Panc1 (cell line): Measurements from ENCODE around the gene PRKAG3. TPM values are rescaled to one million over a fixed set of nuclear protein-coding genes. Genes with fewer than 3 reads are reported as not detected.

ENCODE experiments used
- ATAC-seq: fragments of 200-7000 bp; cut with Tn5 transposase; 2 replicates; pipeline ENCODE4 v1.9.1; 2020; ENCODE audit warnings: mild to moderate bottlenecking, moderate library complexity
- BruUV-seq: library from RNA; stranded (reverse); fragments of 400-500 nt; replicated peaks from 2 replicates; lab custom pipeline; 2021; lab: Mats Ljungman, UMichigan
- CTCF ChIA-PET: fragments of 300-600 bp; sonication (Branson Sonifier 250); formaldehyde crosslinking; loops from one replicate; lab custom pipeline; 2022; ENCODE audit warnings: antibody characterized with exemption; lab: Charles Lee
- POLR2A ChIA-PET: fragments of 300-600 bp; sonication (Branson Sonifier 250); formaldehyde crosslinking; loops from one replicate; lab custom pipeline; 2022; ENCODE audit warnings: antibody characterized with exemption; lab: Charles Lee
- DNase-seq: peaks from one replicate; pipeline ENCODE4 v3.0.0-alpha.2; 2010; ENCODE audit warnings: low read depth, low spot score
- H3K27ac ChIP-seq: 2 replicates; pipeline ENCODE4 v1.5.1; 2011; ENCODE audit warnings: mild to moderate bottlenecking, low read length, inconsistent platforms
- H3K27me3 ChIP-seq: fragments of 200-500 bp; sonication (Bioruptor generic); 2 replicates; pipeline ENCODE4 v1.6.0; 2014; ENCODE audit warnings: low read length, inconsistent platforms; ENCODE audit not compliant: control insufficient read depth, insufficient read depth
- H3K36me3 ChIP-seq: fragments of 200-500 bp; sonication (Bioruptor generic); 2 replicates; pipeline ENCODE4 v1.5.1; 2014; ENCODE audit warnings: inconsistent platforms, mild to moderate bottlenecking, low read length, moderate library complexity; ENCODE audit not compliant: control insufficient read depth, insufficient read depth
- H3K4me1 ChIP-seq: 2 replicates; pipeline ENCODE4 v1.5.1; 2011; ENCODE audit warnings: inconsistent platforms, mild to moderate bottlenecking, low read length, moderate library complexity; ENCODE audit not compliant: control insufficient read depth, insufficient read depth
- H3K4me3 ChIP-seq, 2 experiments: 2 replicates each; pipeline ENCODE4 v1.5.1; 2011 to 2012; ENCODE audit warnings: low read depth in 2 of 2, low read length in 2 of 2, mild to moderate bottlenecking in 2 of 2, inconsistent platforms in 1 of 2, moderate library complexity in 1 of 2
- H3K9me3 ChIP-seq: fragments of 200-500 bp; sonication (Bioruptor generic); 2 replicates; pipeline ENCODE4 v1.5.1; 2014; ENCODE audit warnings: low read depth, mild to moderate bottlenecking, inconsistent platforms, low read length, moderate library complexity; ENCODE audit not compliant: control insufficient read depth, insufficient read depth
- POLR2AphosphoS5 ChIP-seq: IDR thresholded peaks from 2 replicates; pipeline ENCODE4 v1.6.1; 2012; ENCODE audit warnings: mild to moderate bottlenecking, low read depth, low read length, moderate library complexity
- REST ChIP-seq, 2 experiments: IDR thresholded peaks; 2 replicates each; pipeline ENCODE4 v1.6.1; 2011 to 2012; ENCODE audit warnings: low read depth in 2 of 2, control low read depth in 1 of 2, low read length in 1 of 2, mild to moderate bottlenecking in 1 of 2, moderate library complexity in 1 of 2; ENCODE audit not compliant: insufficient read depth in 1 of 2
- SIN3A ChIP-seq: IDR thresholded peaks from 2 replicates; pipeline ENCODE4 v1.6.1; 2012; ENCODE audit warnings: low read depth, mild to moderate bottlenecking, low read length, moderate library complexity, borderline replicate concordance; ENCODE audit not compliant: insufficient read depth
- TCF7L2 ChIP-seq: IDR thresholded peaks from 2 replicates; pipeline ENCODE4 v1.6.1; 2011; ENCODE audit warnings: mild to moderate bottlenecking, low read depth, low read length, inconsistent platforms
- in situ Hi-C: cut with HindIII; loops from 2 replicates; pipeline ENCODE4 v1.10.0; 2016; ENCODE audit warnings: low sequenced_read_pairs, low pct_unique_long_range_greater_than_20kb
- intact Hi-C: fragments of 100-400 bp; cut with micrococcal nuclease; formaldehyde crosslinking; loops from one replicate; pipeline ENCODE4 v1.10.0; 2022; ENCODE audit not compliant: unreplicated experiment
- total RNA-seq: library from RNA; stranded (reverse); gene quantifications from one replicate; pipeline ENCODE4 v1.2.1, GENCODE V29; 2021; ENCODE audit not compliant: unreplicated experiment
- TF ChIP-seq, protein P1 (sequence below): fragments of 450-650 bp; IDR thresholded peaks from 2 replicates; pipeline ENCODE4 v1.5.1; 2017; ENCODE audit warnings: mild to moderate bottlenecking

The PRKAG3 gene
- total RNA-seq, 1 experiment from 2014 or later = not detected

- TF ChIP-seq TCF7L2 = no peak
- no peak for TF ChIP-seq REST (IDR thresholded peaks at IDR 0.05; ENCODE audit: insufficient read depth in 1 of 2, low read depth in 2 of 2, low read length in 1 of 2)
- TF ChIP-seq SIN3A = no peak
- TF ChIP-seq POLR2AphosphoS5 = no peak
- in situ Hi-C loops (no loop called here), intact Hi-C loops (no loop called here)
- H3K4me1 ChIP-seq = peaks cover 4% of the 10 kb centered on the region; the same call in 1 of the 2 replicates
- BruUV-seq = no TSS peak
- no peak for DNase-seq
- H3K27me3 ChIP-seq = no peaks in the 10 kb centered on the region
- ChIA-PET POLR2A (no interaction called here), CTCF (no interaction called here)
- H3K4me3 ChIP-seq = no peak overlapping the region
- H3K27ac ChIP-seq = no peak overlapping the region
- no peak for ATAC-seq
- no peaks in the 10 kb centered on the region for H3K9me3 ChIP-seq
- no peaks in the 10 kb centered on the region for H3K36me3 ChIP-seq
Observed at GRCh38 chr2:218810256-218810655, 21.3 kb downstream of the PRKAG3 start.

DNA sequence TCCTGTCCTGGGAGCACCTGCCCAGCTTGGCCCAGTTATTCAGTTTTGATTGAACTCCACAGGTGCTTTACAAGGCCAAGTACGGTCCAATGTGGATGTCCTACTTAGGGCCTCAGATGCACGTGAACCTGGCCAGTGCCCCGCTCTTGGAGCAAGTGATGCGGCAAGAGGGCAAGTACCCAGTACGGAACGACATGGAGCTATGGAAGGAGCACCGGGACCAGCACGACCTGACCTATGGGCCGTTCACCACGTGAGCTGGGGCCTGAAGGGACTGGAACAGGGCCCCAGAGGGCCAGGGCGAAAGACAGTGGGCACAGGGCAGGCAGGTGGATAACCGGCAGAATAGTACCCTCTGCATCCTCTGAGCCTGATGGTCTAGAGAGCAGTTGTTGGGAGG lies 22.1 kb downstream of the PRKAG3 start:
- Histone ChIP-seq H3K27me3 (no peaks in the 10 kb centered on the region), H3K4me1 (peaks cover 4% of the 10 kb centered on the region; the same call in 1 of the 2 replicates), H3K27ac (no peak overlapping the region), H3K36me3 (no peaks in the 10 kb centered on the region), H3K9me3 (no peaks in the 10 kb centered on the region), H3K4me3 (no peak overlapping the region)
- ATAC-seq (no peak), DNase-seq (no peak)
- ChIA-PET CTCF (interaction anchor here (0.6 kb wide), 1 partner anchor 183 kb away, joined by 5 read pairs; no protein-coding TSS in a partner anchor), POLR2A (no interaction called here)
- intact Hi-C loops = no loop called here
- in situ Hi-C loops = no loop called here
- no TSS peak for BruUV-seq
- TF ChIP-seq TCF7L2 (no peak), POLR2AphosphoS5 (no peak), SIN3A (no peak), REST (IDR thresholded peaks at IDR 0.05; ENCODE audit: insufficient read depth in 1 of 2, low read depth in 2 of 2, low read length in 1 of 2) (no peak)
- TF ChIP-seq, protein P1, sequence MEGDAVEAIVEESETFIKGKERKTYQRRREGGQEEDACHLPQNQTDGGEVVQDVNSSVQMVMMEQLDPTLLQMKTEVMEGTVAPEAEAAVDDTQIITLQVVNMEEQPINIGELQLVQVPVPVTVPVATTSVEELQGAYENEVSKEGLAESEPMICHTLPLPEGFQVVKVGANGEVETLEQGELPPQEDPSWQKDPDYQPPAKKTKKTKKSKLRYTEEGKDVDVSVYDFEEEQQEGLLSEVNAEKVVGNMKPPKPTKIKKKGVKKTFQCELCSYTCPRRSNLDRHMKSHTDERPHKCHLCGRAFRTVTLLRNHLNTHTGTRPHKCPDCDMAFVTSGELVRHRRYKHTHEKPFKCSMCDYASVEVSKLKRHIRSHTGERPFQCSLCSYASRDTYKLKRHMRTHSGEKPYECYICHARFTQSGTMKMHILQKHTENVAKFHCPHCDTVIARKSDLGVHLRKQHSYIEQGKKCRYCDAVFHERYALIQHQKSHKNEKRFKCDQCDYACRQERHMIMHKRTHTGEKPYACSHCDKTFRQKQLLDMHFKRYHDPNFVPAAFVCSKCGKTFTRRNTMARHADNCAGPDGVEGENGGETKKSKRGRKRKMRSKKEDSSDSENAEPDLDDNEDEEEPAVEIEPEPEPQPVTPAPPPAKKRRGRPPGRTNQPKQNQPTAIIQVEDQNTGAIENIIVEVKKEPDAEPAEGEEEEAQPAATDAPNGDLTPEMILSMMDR = no peak
